SH-SY5Y (cell line): Measurements from ENCODE around the gene FCRL6.

Source experiments
- GATA2 ChIP-seq: IDR thresholded peaks from 2 replicates; pipeline ENCODE4 v1.6.1; 2011; ENCODE audit warnings: mild to moderate bottlenecking, low read depth, low read length
- GATA3 ChIP-seq: IDR thresholded peaks from 2 replicates; pipeline ENCODE4 v1.6.1; 2011; ENCODE audit warnings: low read depth, mild to moderate bottlenecking, low read length, moderate library complexity

DNA sequence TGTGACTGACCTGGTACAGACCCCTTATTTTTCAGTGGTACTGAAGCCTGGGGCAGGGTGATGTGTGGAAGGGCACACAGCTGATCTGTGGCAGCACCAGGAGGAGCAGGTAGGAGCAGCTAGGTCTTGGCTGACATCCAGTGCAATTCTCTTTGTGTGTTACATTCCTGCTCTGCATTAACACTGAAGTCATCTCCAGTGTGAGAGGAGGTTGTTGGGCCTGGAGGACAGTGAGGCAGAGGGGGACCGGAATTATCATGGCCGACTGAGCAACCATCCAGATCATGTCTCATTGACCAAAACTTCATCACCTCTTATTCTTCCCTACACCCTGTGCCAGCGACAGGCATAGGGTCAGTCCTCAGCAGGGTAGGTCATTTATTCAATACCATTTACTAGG, 26.0 kb downstream of the FCRL6 start:
- TF ChIP-seq GATA3 (no peak), GATA2 (no peak)
